ENCODE data around the gene SNRNP200.

Gene SNRNP200

GRCh38 chr2:96273763-96274162 is 31.6 kb downstream of the SNRNP200 start:
- no peak overlapping the region for H3K9ac ChIP-seq
- no peak overlapping the region for H3K4me2 ChIP-seq (ENCODE audit: low read length)
- TF ChIP-seq CTCF (IDR thresholded peaks at IDR 0.05): no peak
- no peaks in the 10 kb centered on the region for H3K9me3 ChIP-seq (ENCODE audit: control insufficient read depth, low read length)
- H3K79me2 ChIP-seq: no peaks in the 10 kb centered on the region
- H3K27me3 ChIP-seq (ENCODE audit: control insufficient read depth, insufficient read depth, low read length): no peaks in the 10 kb centered on the region
- no peak overlapping the region for H3K4me3 ChIP-seq (ENCODE audit: low read depth, low read length)
- H2AFZ ChIP-seq: no peak overlapping the region
- H3K36me3 ChIP-seq (ENCODE audit: control insufficient read depth, insufficient read depth, low read length): no peaks in the 10 kb centered on the region
- no peaks in the 10 kb centered on the region for H3K4me1 ChIP-seq
- no peak overlapping the region for H3K27ac ChIP-seq

- Histone ChIP-seq H3K79me2 (peaks cover 9% of the 10 kb centered on the region), H3K27me3 (ENCODE audit: control insufficient read depth, insufficient read depth, low read length) (no peaks in the 10 kb centered on the region), H3K4me1 (peaks cover 5% of the 10 kb centered on the region), H3K4me3 (ENCODE audit: low read depth, low read length) (no peak overlapping the region), H3K27ac (no peak overlapping the region), H3K4me2 (ENCODE audit: low read length) (no peak overlapping the region), H2AFZ (no peak overlapping the region), H3K9ac (no peak overlapping the region), H3K9me3 (ENCODE audit: control insufficient read depth, low read length) (no peaks in the 10 kb centered on the region), H3K36me3 (ENCODE audit: control insufficient read depth, insufficient read depth, low read length) (no peaks in the 10 kb centered on the region)
- TF ChIP-seq CTCF (IDR thresholded peaks at IDR 0.05): no peak
Measured at GRCh38 chr2:96271995-96272394, 33.4 kb downstream of the SNRNP200 start.

GRCh38 chr2:96267159-96267971 is 38.0 kb downstream of the SNRNP200 start:
- TF ChIP-seq CTCF (IDR thresholded peaks at IDR 0.05): peak; percentile 22
- Histone ChIP-seq H3K4me3 (ENCODE audit: low read depth, low read length) (no peak overlapping the region), H3K27me3 (ENCODE audit: control insufficient read depth, insufficient read depth, low read length) (no peaks in the 10 kb centered on the region), H3K79me2 (peaks cover 36% of the 10 kb centered on the region), H3K4me2 (ENCODE audit: low read length) (peak overlapping the region; percentile 95), H3K9ac (no peak overlapping the region), H3K4me1 (peaks cover 17% of the 10 kb centered on the region), H3K36me3 (ENCODE audit: control insufficient read depth, insufficient read depth, low read length) (no peaks in the 10 kb centered on the region), H2AFZ (no peak overlapping the region), H3K9me3 (ENCODE audit: control insufficient read depth, low read length) (no peaks in the 10 kb centered on the region), H3K27ac (no peak overlapping the region)

GRCh38 chr2:96265840-96266679 is 39.3 kb downstream of the SNRNP200 start, which contains the start of the genes CIAO1 and TMEM127:
TSS of gene CIAO1 (plus strand) at chr2:96266225. CDS start at chr2:96266351, 126 bp downstream.
TSS of gene TMEM127 (minus strand) at chr2:96265997. CDS start at chr2:96265381, 616 bp downstream.
- peaks cover 18% of the 10 kb centered on the region for H3K4me1 ChIP-seq
- peaks cover 46% of the 10 kb centered on the region for H3K79me2 ChIP-seq

More at GRCh38 chr2:96265840-96266679, 39.3 kb downstream of the SNRNP200 start, which contains the start of the genes CIAO1 and TMEM127:
- Histone ChIP-seq H3K4me2 (ENCODE audit: low read length) (peak within 1 kb of the TSS; percentile 95), H3K27ac (peak within 1 kb of the TSS; percentile 89), H3K36me3 (ENCODE audit: control insufficient read depth, insufficient read depth, low read length) (no peaks in the 10 kb centered on the region), H3K9me3 (ENCODE audit: control insufficient read depth, low read length) (no peaks in the 10 kb centered on the region), H3K4me3 (ENCODE audit: low read depth, low read length) (peak within 1 kb of the TSS; percentile 87), H2AFZ (peak within 1 kb of the TSS; percentile 86), H3K27me3 (ENCODE audit: control insufficient read depth, insufficient read depth, low read length) (no peaks in the 10 kb centered on the region), H3K9ac (peak within 1 kb of the TSS; percentile 89)
- peak; percentile 27 for TF ChIP-seq CTCF (IDR thresholded peaks at IDR 0.05)
